Left cardiac atrium (tissue), 4 donors: Measurements from ENCODE around the gene GUCA1A. TPM values are rescaled to one million over a fixed set of nuclear protein-coding genes. Genes with fewer than 3 reads are reported as not detected.

ENCODE experiments used
- ATAC-seq, 2 donors: fragments of 200-7000 bp; cut with Tn5 transposase; one replicate each; pipeline ENCODE4 v1.9.1; 2020; ENCODE audit warnings: mild to moderate bottlenecking in 2 of 2, moderate library complexity in 2 of 2
- DNase-seq: peaks from one replicate; pipeline ENCODE4 v3.0.0-alpha.2; 2020
- intact Hi-C, 2 donors: fragments of 100-400 bp; cut with DNase I; formaldehyde crosslinking; loops; one replicate each; pipeline versions ENCODE4 v1.14.1 to v1.15.1; 2022 to 2023
- total RNA-seq, 2 donors: library from RNA; stranded (reverse); fragmentation: NEBNext Ultra II Directional; extraction: Animal tissue kit (Norgen Biotek cat#: 25700); gene quantifications; one replicate each; pipeline ENCODE4 v1.2.1, GENCODE V29; 2021
- donor health status: DM: no; HTN: yes; CAD: no.
- donor health status: DM: no; HTN: yes; CAD: no; lungs with severe emphysema.
- donor health status: DM: yes; HTN: yes; CAD: no.
- donor health status: Dilated cardiomyopathy.

GUCA1A gene
- total RNA-seq, 2 donors from 2014 or later = not detected

- no peak for ATAC-seq
- intact Hi-C loops = no loop called here
- DNase-seq = no peak
Observed at GRCh38 chr6:42225029-42225339, 51.8 kb downstream of the GUCA1A start.

- DNase-seq (no peak), ATAC-seq (no peak)
- intact Hi-C loops = no loop called here
Observed at GRCh38 chr6:42225419-42225818, 52.3 kb downstream of the GUCA1A start.

- intact Hi-C loops = no loop called here
- DNase-seq (no peak), ATAC-seq (no peak)
Observed at GRCh38 chr6:42226161-42226611, 53.0 kb downstream of the GUCA1A start.

GRCh38 chr6:42226645-42227143 is 53.5 kb downstream of the GUCA1A start:
- intact Hi-C loops = no loop called here
- no peak for ATAC-seq
- no peak for DNase-seq

DNA sequence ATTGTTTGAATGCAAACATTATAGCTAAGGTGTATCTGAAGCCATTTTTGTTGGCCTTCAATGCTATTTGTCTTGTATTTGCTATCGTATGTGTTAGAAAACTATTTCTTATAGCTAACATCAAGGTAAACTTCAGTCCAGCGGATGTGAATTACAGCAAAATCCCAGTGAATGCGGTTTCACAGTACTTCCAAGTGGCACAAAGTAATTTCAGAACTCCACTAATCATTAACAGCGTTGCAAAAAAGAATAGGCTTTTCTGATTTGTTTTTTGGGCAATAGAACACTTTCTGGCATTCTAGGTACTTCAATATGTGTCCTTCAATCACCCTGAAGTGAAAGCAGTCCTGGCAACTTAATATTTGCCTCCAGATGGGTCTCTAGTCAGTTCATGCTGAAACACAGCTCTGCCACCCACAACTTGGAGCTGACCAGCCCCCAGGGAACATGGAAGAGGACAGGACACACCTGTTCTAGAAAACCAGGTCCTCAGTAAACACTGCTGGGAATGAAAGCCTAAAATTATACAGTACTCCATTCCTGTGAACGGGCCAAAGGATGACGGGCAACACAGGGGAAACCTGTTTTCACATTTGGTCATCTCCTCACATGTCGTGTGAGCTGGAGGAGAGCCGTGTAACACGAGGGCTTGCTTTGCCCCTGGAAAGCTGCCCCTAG is 54.1 kb downstream of the GUCA1A start:
- intact Hi-C loops = no loop called here
- no peak for DNase-seq
- no peak for ATAC-seq

DNA sequence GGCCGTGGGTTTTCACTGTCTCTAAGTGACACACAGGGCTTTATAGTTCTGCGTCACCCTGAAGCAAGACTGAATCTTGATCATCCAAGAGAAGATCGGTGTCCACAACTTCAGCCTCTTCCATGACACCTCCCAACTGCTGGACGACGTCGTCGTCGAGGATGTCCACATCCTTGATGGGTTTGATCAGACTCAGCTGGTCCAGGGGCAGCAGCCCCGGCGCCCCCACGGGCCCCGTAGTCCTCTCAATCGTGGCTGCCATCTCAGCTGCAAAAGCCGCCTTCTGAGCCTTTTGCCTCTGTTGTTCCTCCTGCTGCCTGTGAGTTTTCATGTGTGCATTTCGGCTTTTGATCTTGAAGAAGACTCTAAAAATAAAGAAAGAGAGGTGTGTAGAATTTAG is 55.1 kb downstream of the GUCA1A start:
- intact Hi-C loops = no loop called here
- no peak for ATAC-seq
- DNase-seq = no peak

Other genes with a start within 250 kb of the GUCA1A start
- 10 to 100 TPM; 60.1 to 62.4 TPM for gene CCND3, start 231.6 kb upstream of the GUCA1A start, total RNA-seq
- 10 to 100 TPM; 20.5 to 25.3 TPM for gene TAF8, start 122.8 kb upstream of the GUCA1A start, total RNA-seq
- gene C6orf132, start 30.7 kb upstream of the GUCA1A start, total RNA-seq = 1 to 10 TPM; 1.5 to 2.6 TPM
- gene GUCA1B, start 21.6 kb downstream of the GUCA1A start, total RNA-seq = 1 to 10 TPM in 1 of 2 donors, under 1 TPM in 1; 0.88 to 2.9 TPM
- gene MRPS10, start 44.5 kb downstream of the GUCA1A start, total RNA-seq = 10 to 100 TPM; 39.2 to 44.2 TPM